ENCODE data around the gene UBE2L3. TPM values are rescaled to one million over a fixed set of nuclear protein-coding genes. Genes with fewer than 3 reads are reported as not detected.
"Not testable (repeated sequence)": the region's sequence is repeated elsewhere in the genome, so short reads cannot be mapped to it uniquely, and the experiment has no call there.

The UBE2L3 gene
- polyA plus RNA-seq, 5 donors: 41.3 to 52.8 (median 47.5) TPM

- DNase-seq: no peak
Measured at GRCh38 chr22:21598302-21598701, 30.8 kb downstream of the UBE2L3 start.

DNA sequence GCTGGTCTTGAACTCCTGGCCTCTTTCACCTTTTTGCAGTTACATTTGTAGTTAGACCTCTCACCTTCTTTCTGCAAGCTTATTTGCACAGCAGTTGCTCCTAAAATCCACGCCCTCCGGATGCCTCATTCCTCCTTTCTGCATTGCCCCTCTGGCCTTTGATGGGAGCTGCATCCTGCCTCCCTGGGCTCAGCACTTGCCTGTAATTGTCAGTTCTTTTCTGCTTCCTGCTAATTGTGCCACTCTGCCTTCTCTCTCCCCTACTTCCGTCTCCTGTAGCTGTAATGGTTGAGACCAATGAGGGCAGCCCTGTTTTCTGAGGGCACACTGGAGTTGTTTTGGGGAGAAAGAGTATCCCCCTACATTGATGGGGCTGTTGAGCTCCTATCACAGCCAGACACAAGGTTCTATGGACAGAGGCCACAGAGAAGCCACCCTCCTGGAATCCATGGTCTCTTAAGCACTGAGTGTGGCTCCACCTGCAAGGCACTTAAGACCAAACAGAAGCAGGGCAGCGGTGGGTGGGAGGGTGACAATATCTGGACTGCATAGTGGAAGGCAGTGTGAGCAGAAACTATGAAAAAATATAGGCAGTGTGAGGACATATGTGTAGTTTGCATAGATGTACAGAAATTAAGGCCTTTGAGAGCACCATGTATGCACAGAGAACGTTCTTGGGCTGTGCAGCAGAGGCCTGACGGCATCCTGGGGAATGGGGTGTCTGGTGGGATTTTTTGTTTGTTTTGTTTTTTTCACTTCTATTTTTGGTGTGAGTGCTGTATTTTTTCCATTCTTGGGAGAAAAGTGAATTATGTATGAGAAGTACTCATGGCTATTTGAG is 31.8 kb downstream of the UBE2L3 start:
- no peak for DNase-seq

- DNase-seq: no peak
Measured at GRCh38 chr22:21602579-21602978, 35.1 kb downstream of the UBE2L3 start.

GRCh38 chr22:21603973-21604372 is 36.5 kb downstream of the UBE2L3 start:
- DNase-seq: no peak

- DNase-seq: no peak
Measured at GRCh38 chr22:21605887-21606564, 38.5 kb downstream of the UBE2L3 start.

DNA sequence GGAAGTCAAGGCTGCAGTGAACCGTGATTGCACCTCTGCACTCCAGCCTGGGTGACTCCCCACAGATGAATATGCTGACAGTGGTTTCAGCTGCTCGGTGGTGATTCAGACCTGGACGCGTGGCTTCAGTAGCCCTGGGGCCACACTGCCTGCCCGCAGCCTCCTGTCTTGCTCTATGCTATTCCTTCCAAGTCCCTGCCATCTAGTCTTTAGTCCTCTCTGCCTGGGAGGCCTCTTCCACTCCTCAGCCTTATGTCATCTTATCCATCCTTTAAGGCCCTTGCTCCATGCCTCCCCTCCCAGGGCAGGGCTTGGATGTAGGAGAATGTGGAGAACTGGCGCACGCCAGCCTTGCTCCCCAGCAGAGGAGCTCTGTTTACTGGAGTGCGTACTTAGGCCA is 39.3 kb downstream of the UBE2L3 start:
- no peak for DNase-seq

GRCh38 chr22:21609556-21610157 is 42.1 kb downstream of the UBE2L3 start:
- DNase-seq: not testable (repeated sequence)

GRCh38 chr22:21611210-21611977 is 43.9 kb downstream of the UBE2L3 start:
- no peak for DNase-seq

- no peak for DNase-seq
Measured at GRCh38 chr22:21612858-21613257, 45.3 kb downstream of the UBE2L3 start.

DNA sequence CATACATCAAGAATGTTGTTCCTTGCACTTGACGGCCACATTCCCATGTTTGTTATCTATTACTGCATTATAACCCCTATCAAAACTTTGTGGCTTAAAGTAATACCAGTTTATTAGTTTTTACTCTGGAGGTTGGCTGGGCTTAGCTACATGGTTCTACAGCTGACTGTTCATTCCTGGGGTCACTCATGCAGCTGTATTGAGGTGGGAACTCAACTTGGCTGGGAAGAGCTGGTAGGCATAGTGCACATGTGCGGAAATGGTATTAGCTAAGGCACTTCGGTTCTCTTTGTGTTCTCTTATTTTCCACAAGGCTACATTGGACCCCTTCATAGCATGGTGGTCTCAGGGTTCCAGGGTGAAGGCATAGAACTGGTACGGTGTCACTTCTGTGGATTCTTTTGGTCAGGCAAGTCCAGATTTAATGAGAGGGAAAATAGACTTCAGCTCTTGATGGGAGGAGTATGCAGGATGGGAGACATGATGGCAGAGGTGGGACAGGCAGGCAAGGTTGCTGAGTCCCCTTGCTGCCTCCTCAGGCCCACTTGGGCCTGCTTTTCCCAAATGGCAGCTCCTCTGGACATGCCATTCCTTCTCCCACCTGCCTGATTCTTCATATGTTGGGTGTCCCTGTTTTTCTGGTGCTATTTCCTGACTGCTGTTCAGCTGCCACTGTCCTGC is 46.2 kb downstream of the UBE2L3 start:
- no peak for DNase-seq

- DNase-seq: no peak
Measured at GRCh38 chr22:21615731-21616130, 48.2 kb downstream of the UBE2L3 start.

DNA sequence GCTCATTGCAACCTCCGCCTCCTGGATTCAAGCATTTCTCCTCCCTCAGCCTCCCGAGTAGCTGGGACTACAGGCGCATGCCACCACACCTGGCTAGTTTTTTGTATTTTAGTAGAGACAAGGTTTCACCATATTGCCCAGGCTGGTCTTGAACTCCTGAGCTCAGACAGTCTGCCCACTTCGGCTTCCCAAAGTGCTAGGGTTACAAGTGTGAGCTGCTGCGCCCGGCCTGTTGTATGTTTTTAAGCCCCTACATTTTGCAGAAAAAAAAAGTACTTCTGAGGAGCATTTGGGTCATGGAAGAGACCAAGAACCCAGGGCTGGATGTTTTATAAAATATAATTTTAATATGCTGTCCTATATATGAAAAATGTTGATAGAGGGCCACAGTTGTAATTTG is 49.8 kb downstream of the UBE2L3 start:
- DNase-seq: not testable (repeated sequence)

GRCh38 chr22:21621025-21621424 is 53.5 kb downstream of the UBE2L3 start:
- DNase-seq: no peak

DNA sequence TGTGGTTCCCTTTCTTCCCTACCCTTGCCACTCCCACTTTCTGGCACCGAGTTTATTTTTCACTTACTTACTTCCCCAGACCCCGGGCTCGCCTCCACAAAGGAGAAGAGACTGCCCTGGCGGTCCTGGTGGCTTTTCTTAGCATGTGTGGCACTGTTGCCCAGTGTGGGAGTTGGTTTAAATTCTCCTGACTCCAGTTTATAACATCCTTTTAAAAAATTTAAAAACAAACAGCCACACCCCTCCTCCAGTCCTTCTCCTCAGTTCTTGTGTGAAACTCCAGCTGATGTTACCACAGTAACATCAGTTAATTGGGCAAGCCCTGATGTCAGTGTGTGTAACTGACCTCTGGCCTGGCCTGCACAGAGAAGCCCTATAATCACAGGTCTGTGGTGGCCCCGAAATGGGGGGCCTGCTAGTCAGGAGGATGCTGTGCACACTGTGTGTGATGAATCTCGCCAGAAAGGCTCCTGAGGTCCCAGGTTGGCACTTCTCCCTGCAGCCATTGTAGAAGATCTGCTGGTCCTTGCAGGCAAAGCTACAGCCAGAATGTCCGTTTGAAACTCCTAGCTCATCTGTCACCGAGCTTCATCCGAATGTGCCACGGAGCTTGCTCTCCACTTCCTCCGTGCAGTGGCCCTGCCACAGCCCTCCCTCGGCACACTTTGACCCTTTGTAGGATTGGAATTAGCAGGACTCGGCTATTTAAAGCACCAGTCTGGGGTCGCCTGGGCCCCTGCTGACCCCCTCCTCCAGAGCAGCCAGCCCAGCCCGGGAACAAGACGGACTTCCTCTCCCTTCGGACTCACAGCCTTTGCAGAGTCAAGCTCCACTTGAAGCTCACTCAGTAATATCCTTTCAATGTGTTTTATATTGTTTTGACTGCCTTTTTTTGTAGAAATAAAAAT is 54.8 kb downstream of the UBE2L3 start:
- DNase-seq: no peak

DNA sequence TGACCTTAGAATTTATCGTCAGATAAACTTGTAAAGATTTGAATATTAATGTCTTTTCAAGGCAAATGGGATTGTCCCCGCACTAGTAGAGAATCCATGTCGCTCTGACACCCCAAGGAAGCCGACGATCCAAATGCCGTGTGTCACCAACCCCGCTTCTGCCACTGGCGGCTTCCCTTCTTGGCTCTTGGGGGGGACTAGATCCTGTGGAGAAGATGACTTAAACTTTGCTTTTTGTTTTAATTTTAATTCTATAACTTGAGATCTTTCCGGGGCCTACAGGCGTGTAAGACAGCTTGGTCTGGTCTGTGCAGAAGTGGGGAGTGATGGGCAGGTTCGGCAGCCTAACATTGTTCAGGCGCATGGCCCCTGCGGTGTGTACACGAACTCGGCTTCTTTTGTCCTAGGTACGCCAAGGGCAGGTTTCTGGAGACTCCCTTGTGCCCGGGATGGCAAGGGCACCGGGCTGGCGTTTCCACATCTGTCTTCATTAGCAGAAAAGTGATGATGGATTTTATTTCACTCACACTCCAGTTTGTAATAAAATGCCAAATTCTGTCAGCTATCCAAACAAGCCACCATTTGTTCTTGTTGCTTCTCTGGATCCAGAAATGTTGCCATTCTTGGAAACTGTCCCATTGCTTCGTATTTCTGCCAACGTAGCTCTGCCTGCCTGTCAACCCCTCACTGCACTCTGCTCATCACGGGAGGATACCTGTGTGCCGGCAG is 55.6 kb downstream of the UBE2L3 start:
- no peak for DNase-seq

DNA sequence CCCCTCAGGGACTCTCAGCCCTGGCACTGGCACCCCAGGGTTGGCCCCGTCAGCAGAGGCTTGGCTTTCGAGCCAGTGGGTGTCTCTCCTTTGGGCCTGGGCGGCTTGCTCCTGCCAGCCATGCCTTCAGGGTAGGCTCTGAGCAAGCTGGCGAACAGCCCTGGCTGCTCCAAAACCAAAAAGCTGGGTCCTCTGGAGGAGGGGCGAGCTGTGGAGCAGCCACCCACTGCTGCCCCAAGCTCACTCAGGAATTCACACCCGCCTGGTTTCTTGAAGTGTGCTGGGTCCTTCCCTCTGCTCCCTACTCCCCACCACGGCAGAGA is 56.1 kb downstream of the UBE2L3 start:
- no peak for DNase-seq

- no peak for DNase-seq
Measured at GRCh38 chr22:21624120-21624879, 56.8 kb downstream of the UBE2L3 start.

GRCh38 chr22:21624880-21625791 is 57.6 kb downstream of the UBE2L3 start:
- DNase-seq: no peak
